Small intestine (tissue), 7 donors: ENCODE measurements around the gene CAMTA1. TPM values are rescaled to one million over a fixed set of nuclear protein-coding genes. Genes with fewer than 3 reads are reported as not detected.

Experiments used
- DNase-seq, 2 donors: peaks; one replicate each; pipeline versions ENCODE4 v3.0.0 to v3.0.0-alpha.2; 2013
- FAIRE-seq: peaks from 2 replicates; lab custom pipeline; 2012; peaks lifted over from hg19 to GRCh38; lab: Jason Lieb, UNC
- H3K27ac ChIP-seq, 3 donors: one replicate each; pipeline ENCODE4 v1.5.1; 2013; ENCODE audit warnings: low read length in 2 of 3, mild to moderate bottlenecking in 2 of 3, control low read depth in 1 of 3, inconsistent platforms in 1 of 3, low read depth in 1 of 3, moderate library complexity in 1 of 3
- H3K27me3 ChIP-seq, 3 donors: one replicate each; pipeline ENCODE4 v1.6.1; 2013; ENCODE audit warnings: low read length in 3 of 3, inconsistent platforms in 1 of 3; ENCODE audit not compliant: control insufficient read depth in 3 of 3, insufficient read depth in 3 of 3
- H3K36me3 ChIP-seq, 3 donors: one replicate each; pipeline ENCODE4 v1.6.1; 2013; ENCODE audit warnings: low read length in 3 of 3, inconsistent platforms in 1 of 3, low read depth in 1 of 3, mild to moderate bottlenecking in 1 of 3, moderate library complexity in 1 of 3; ENCODE audit not compliant: control insufficient read depth in 3 of 3, insufficient read depth in 2 of 3
- H3K4me1 ChIP-seq, 3 donors: one replicate each; pipeline ENCODE4 v1.6.1; 2013; ENCODE audit warnings: low read length in 2 of 3, inconsistent platforms in 1 of 3, low read depth in 1 of 3, mild to moderate bottlenecking in 1 of 3, moderate library complexity in 1 of 3; ENCODE audit not compliant: control insufficient read depth in 3 of 3, insufficient read depth in 2 of 3
- H3K4me3 ChIP-seq, 3 donors: one replicate each; pipeline ENCODE4 v1.5.1; 2013; ENCODE audit warnings: low read length in 3 of 3, control low read depth in 1 of 3, inconsistent platforms in 1 of 3, low read depth in 1 of 3, mild to moderate bottlenecking in 1 of 3, moderate library complexity in 1 of 3
- H3K9me3 ChIP-seq, 2 donors: one replicate each; pipeline ENCODE4 v1.6.1; 2013; ENCODE audit warnings: low read depth in 1 of 2, low read length in 1 of 2; ENCODE audit not compliant: control insufficient read depth in 2 of 2, insufficient read depth in 1 of 2
- WGBS, 3 donors: extraction: QIAGEN DNeasy Blood & Tissue Kit; methylation state at CpG; one replicate each; pipeline ENCODE4 v1.1.7; 2013; 5-methylcytosine and 5-hydroxymethylcytosine counted together
- polyA plus RNA-seq, 4 donors: library from polyadenylated mRNA; stranded (reverse) in 3 of 4; unstranded in 1 of 4; fragments of 200-250 nt in 3 of 4; fragments of 120-200 nt in 1 of 4; gene quantifications; one replicate each; pipeline versions ENCODE4 v1.2.1 to v1.2.3, GENCODE V29; 2013
- donor health status: healthy with polysubstance abuse.
- donor health status: control.
- donor health status: control.
- donor health status: Bipolar disorder and iron deficiency.
- donor health status: healthy.

The CAMTA1 gene
- polyA plus RNA-seq, 4 donors = 57.6 to 177 (median 147) TPM

GRCh38 chr1:7648761-7649384, 863.6 kb downstream of the CAMTA1 start:
- DNase-seq (no peak), FAIRE-seq (no peak)
- peaks cover 0 to 3% (median 0%) of the 10 kb centered on the region in 3 donors for H3K4me1 ChIP-seq
- peaks cover 0 to 10% (median 0%) of the 10 kb centered on the region in 3 donors for H3K27me3 ChIP-seq
- no peak overlapping the region for H3K27ac ChIP-seq
- H3K36me3 ChIP-seq = no peaks in the 10 kb centered on the region
- no peaks in the 10 kb centered on the region for H3K9me3 ChIP-seq
- H3K4me3 ChIP-seq = no peak overlapping the region
- 44 to 59% (median 47%) methylated on average over 14 of the region's 14 CpGs for WGBS, 3 donors

DNA sequence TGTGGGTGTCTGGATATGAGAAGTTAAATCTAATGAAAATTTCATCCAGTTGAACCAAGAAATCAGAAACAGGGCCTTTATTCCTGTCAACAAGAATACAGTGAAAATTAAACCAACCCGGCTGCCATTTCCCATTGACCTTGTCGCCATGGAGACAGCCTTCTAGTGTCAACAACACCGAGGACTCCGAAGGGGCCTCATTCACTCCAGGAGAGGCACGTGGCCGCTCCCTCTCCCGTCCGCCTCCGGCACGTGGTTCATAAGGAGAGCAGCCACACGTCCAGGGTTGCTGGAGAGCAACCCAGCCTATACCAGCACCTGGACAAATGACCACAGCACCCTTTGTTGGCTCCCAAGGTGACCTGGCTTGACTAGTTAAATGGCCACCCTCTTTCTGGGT, 865.5 kb downstream of the CAMTA1 start:
- Histone ChIP-seq H3K9me3 (no peaks in the 10 kb centered on the region), H3K36me3 (no peaks in the 10 kb centered on the region), H3K4me3 (no peak overlapping the region), H3K27me3 (peaks cover 0 to 8% (median 0%) of the 10 kb centered on the region in 3 donors), H3K4me1 (peaks cover 0 to 3% (median 0%) of the 10 kb centered on the region in 3 donors), H3K27ac (no peak overlapping the region)
- 10 to 47% (median 29%) methylated on average over 11 of the region's 11 CpGs for WGBS, 3 donors
- FAIRE-seq = no peak
- peak; percentile 2 to 62 for DNase-seq

- 32 to 70% (median 59%) methylated on average over 8 of the region's 8 CpGs for WGBS, 3 donors
- DNase-seq (no peak), FAIRE-seq (no peak)
- H3K9me3 ChIP-seq = no peaks in the 10 kb centered on the region
- H3K27me3 ChIP-seq = peaks cover 0 to 8% (median 0%) of the 10 kb centered on the region in 3 donors
- H3K36me3 ChIP-seq = no peaks in the 10 kb centered on the region
- no peak overlapping the region for H3K4me3 ChIP-seq
- no peak overlapping the region for H3K27ac ChIP-seq
- peaks cover 0 to 3% (median 0%) of the 10 kb centered on the region in 3 donors for H3K4me1 ChIP-seq
Measured at GRCh38 chr1:7651203-7651602, 865.9 kb downstream of the CAMTA1 start.

GRCh38 chr1:7652061-7652460, 866.8 kb downstream of the CAMTA1 start:
- Histone ChIP-seq H3K36me3 (no peaks in the 10 kb centered on the region), H3K27ac (no peak overlapping the region), H3K27me3 (peaks cover 0 to 8% (median 0%) of the 10 kb centered on the region in 3 donors), H3K4me3 (no peak overlapping the region), H3K4me1 (peaks cover 0 to 3% (median 0%) of the 10 kb centered on the region in 3 donors), H3K9me3 (no peaks in the 10 kb centered on the region)
- WGBS, 3 donors = 49 to 61% (median 58%) methylated on average over 7 of the region's 7 CpGs
- FAIRE-seq (no peak), DNase-seq (no peak)

DNA sequence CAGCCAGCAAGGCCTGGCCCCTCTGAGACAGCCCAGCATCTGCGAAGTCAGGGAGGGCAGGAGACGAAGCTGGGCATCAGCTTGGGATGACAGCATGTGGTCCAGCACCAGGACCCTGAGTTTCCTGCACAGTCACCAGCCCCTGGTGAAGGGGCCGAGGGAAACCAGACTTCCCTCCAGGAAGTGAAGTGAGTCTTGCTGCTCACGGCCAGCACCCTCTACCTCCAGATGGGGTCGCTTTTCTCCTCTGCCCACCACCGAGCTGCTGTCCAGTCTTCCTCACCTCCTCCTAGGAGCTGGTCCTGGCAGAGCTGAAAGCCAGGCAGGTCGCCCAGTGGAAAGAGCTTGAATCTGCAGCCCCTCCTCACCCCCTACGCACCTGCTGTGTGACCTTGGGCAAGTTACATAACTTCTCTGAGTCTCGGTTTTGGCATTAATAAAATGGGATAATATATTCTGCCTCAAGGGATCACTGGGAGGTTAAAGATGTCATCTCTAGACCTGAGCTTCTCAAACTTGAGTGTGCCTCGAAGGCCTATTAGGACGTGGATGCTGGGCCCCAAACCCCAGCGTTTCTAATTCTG, 867.4 kb downstream of the CAMTA1 start:
- H3K9me3 ChIP-seq = no peaks in the 10 kb centered on the region
- H3K27ac ChIP-seq = no peak overlapping the region
- peaks cover 0 to 3% (median 0%) of the 10 kb centered on the region in 3 donors for H3K4me1 ChIP-seq
- no peaks in the 10 kb centered on the region for H3K36me3 ChIP-seq
- no peak overlapping the region for H3K4me3 ChIP-seq
- FAIRE-seq = no peak
- H3K27me3 ChIP-seq = peaks cover 0 to 8% (median 0%) of the 10 kb centered on the region in 3 donors
- no peak for DNase-seq
- WGBS, 3 donors = 73 to 80% (median 73%) methylated on average over 11 to 12 of the region's 12 CpGs

DNA sequence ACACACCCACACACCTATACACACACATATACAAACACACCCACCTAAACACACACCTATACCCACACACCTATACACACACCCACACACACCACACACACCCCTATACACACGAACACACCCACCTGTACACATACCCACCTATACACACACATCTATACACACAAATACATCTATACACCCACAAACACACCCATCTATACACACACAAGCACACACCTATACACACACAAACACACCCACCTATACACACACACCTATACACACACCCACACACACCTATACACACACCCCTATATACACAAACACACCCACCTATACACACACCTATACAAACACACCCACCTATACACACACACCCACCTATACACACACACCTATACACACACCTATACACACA, 869.5 kb downstream of the CAMTA1 start:
- FAIRE-seq (no peak), DNase-seq (no peak)
- Histone ChIP-seq H3K4me3 (no peak overlapping the region), H3K36me3 (no peaks in the 10 kb centered on the region), H3K27me3 (peaks cover 0 to 8% (median 0%) of the 10 kb centered on the region in 3 donors), H3K4me1 (peaks cover 0 to 3% (median 0%) of the 10 kb centered on the region in 3 donors), H3K9me3 (no peaks in the 10 kb centered on the region), H3K27ac (no peak overlapping the region)
- WGBS, 3 donors = 75 to 91% (median 87%) methylated on average over 1 of the region's 1 CpG

GRCh38 chr1:7655354-7655753, 870.1 kb downstream of the CAMTA1 start:
- Histone ChIP-seq H3K4me1 (peaks cover 0 to 3% (median 0%) of the 10 kb centered on the region in 3 donors), H3K4me3 (no peak overlapping the region), H3K27ac (no peak overlapping the region), H3K9me3 (no peaks in the 10 kb centered on the region), H3K27me3 (peaks cover 0 to 6% (median 0%) of the 10 kb centered on the region in 3 donors), H3K36me3 (no peaks in the 10 kb centered on the region)
- 93 to 98% (median 96%) methylated on average over 2 of the region's 2 CpGs for WGBS, 3 donors
- FAIRE-seq (no peak), DNase-seq (no peak)

DNA sequence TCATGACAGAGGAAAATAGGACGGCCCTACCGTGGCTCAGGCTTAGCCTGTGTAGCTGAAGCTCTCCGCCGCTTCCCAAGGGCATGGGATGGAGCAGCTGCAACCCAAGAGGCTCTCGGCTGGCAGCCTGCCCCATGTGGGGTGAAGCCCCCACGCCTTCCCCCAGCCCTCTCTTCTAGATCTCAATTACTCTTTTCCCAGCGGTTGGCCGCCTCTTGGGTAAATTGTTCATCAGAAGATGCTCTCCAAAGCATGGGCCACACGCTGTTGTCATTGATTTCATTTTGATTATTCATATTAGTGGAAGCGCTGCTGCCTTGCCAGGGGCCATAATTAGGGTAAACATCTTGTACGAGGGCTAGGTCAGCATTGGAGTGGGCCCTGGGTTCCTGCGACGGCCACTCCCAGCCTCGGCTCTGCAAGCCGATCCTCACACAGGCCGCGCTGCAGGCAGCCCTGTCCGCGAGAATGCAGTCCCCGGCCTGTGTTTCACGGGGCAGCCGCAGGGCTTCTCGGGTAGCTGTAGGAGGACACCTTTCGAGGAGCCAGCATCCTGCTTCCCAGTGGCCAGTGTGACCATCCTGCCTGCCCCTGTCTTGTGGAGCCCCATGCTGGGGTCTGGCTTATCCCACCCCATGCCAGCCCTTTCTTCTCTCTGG, 871.4 kb downstream of the CAMTA1 start:
- Histone ChIP-seq H3K9me3 (no peaks in the 10 kb centered on the region), H3K27ac (no peak overlapping the region), H3K27me3 (no peaks in the 10 kb centered on the region), H3K4me1 (no peaks in the 10 kb centered on the region), H3K4me3 (no peak overlapping the region), H3K36me3 (no peaks in the 10 kb centered on the region)
- no peak for FAIRE-seq
- WGBS, 3 donors = 77 to 85% (median 82%) methylated on average over 24 of the region's 24 CpGs
- no peak for DNase-seq
